IMR-90 (cell line): Measurements from ENCODE around the gene PCDHB1.
"Not testable (repeated sequence)": the region's sequence is repeated elsewhere in the genome, so short reads cannot be mapped to it uniquely, and the experiment has no call there.

Experiments
- CEBPB ChIP-seq: IDR thresholded peaks from 2 replicates; pipeline ENCODE4 v1.6.1; 2012; ENCODE audit warnings: low read depth, low read length, improper control_type of control experiment
- CTCF ChIP-seq: conservative IDR thresholded peaks from 2 replicates; pipeline ENCODE4 v1.5.1; 2012; ENCODE audit warnings: mild to moderate bottlenecking, low read depth, low read length, improper control_type of control experiment
- MXI1 ChIP-seq: IDR thresholded peaks from 2 replicates; pipeline ENCODE4 v1.6.1; 2012; ENCODE audit warnings: low read depth, mild to moderate bottlenecking, low read length, moderate library complexity, borderline replicate concordance
- RAD21 ChIP-seq: IDR thresholded peaks from 2 replicates; pipeline ENCODE4 v1.6.1; 2012; ENCODE audit warnings: low read length, improper control_type of control experiment

GRCh38 chr5:141096181-141096580 is 45.0 kb downstream of the PCDHB1 start:
- not testable (repeated sequence) for TF ChIP-seq CEBPB, MXI1, CTCF, RAD21
